Tongue (tissue), 2 donors: ENCODE results near the gene PCYOX1L. TPM values are rescaled to one million over a fixed set of nuclear protein-coding genes. Genes with fewer than 3 reads are reported as not detected.
"Not testable (repeated sequence)": the region's sequence is repeated elsewhere in the genome, so short reads cannot be mapped to it uniquely, and the experiment has no call there.

Experiments used
- DNase-seq: peaks from one replicate; pipeline ENCODE4 v3.0.0-alpha.2; 2015
- total RNA-seq: library from RNA; depleted of rRNA; stranded (reverse); fragments of >200 nt; gene quantifications from one replicate; pipeline ENCODE4 v1.2.3, GENCODE V29; 2014

PCYOX1L gene
- total RNA-seq, 1 donor from 2014 or later = 8.1 TPM

DNA sequence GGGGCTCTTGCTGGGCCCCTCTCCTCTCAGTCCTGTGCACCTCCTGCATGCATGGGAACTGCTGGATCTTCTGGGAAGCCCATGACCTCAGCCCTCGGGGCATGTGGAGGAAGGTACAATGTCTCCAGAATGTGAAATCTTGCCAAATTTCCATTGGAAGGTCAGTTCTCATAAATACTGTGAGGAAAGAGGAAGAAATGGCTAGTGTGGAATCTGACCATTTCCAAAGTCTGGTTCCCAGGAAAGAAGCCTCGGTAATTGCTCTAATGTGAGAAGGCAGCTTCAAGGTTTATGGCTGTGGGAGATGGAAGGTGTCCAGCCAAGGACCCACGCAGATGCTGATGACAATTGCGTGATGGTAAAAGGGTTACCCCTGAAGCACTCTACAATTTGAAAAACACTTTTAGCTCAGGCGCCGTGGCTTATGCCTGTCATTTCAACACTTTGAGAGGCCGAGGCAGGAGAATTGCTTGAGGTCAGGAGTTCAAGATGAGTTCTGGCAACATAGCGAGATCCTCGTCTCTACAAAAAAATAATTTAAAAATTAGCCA lies 29.3 kb downstream of the PCYOX1L start:
- DNase-seq = no peak

DNA sequence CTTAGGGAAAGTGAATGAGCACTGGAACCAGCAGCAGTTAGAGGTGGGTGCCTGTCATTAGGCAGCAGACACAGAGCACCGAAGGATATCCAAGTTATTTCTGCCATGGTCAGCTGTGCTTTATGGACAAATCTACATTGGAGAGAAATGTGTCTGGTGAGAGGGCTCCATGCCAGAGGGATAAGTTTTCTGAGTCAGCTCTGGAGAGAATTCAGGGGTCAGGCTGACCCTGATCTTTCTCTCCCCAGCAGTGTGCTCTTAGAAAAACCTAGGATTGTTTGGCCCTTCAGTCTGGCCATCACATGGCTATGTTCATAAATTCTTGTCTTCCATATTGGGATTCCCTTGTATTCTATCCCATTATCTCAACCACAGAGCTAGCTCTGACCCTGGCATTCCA lies 30.1 kb downstream of the PCYOX1L start:
- no peak for DNase-seq

DNA sequence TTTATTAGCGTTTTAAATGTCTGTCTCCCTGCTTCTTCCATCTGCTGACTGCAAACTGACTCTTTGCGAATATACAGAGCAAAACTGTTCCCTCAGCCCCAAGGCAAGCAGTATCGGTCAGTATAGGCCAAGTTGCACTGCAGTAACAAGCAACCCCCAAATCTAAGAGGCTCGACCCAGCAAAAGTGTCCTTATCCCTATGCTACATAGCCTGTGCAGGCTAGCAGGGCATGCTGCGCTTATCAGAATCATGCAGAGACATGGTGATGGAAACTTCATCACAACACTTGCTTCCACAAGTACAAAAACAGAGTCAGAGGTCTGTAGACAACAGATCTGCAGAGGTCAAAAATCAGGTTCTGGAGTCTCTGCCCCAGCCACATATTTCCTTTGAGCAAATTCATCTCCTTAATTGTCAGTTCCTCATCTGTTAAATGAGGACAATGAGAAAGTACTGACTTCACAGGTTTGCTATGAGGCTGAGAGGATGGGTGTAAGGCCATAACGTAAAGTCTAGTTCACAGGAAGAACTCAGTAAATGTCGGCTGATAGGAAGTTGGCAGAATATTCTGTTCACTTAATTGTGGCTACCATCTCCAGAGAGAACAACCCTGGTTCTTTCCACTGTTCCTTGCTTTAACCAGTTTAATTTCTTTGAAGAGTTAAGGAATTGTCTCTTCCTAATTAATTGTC lies 30.8 kb downstream of the PCYOX1L start:
- no peak for DNase-seq

DNA sequence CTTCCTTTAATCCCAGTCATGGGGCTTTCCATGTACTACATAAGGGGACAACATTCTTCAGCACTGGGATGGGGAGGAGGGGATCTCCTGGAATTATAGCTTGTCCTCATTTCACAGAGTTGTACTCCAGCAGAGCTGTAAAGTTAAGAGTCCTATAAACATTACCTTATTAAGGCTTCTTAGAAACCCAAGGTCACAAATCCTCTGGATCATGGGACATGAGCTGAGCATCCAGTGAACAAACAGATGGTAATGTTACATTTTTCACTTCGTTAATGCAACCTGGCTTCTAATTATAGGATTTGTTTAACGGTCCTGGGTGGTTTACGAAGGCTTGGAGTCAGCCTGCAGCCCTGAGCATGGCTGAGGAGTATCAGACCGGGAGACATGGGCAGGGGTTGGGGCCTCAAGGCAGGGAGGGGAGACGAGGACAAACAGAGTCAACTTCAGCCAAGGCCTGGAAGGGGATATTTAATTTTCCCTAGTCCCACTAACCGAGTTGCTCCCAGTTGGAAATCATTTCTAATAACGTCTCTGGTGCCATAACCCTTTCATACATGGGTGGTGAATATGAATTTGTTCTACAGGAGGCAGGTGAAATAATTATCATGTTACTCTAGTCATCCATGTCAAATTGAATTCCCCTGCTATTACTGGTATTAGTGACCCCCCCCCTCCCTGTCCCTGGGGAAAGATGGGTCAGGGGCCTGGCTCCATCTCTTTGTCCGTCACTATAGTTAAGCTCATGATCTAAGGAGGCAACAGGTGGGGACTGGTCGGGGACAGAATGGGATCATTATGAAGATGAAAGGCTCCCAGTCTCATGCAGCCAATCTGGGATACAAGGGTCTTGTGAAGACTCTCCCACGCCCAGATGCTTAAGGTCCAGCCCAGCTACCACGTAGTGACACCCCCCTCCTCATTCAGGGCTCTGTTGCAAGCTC lies 32.0 kb downstream of the PCYOX1L start:
- no peak for DNase-seq

DNA sequence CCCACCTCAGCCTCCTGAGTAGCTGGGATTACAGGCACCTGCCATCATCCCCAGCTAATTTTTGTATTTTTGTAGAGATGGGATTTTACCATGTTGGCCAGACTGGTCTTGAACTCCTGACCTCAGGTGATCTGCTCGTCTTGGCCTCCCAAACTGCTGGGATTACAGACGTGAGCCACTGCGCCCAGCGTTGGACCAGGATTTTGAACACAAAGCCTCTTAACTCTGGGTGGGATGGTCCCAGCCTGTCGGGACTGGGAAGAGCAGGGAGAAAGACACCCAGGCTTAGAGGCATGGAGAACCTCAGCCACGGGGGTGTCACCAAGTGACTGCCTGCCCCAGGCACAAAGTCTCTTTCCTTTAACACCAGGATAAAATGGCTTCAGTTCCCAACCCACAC lies 33.2 kb downstream of the PCYOX1L start:
- not testable (repeated sequence) for DNase-seq

DNA sequence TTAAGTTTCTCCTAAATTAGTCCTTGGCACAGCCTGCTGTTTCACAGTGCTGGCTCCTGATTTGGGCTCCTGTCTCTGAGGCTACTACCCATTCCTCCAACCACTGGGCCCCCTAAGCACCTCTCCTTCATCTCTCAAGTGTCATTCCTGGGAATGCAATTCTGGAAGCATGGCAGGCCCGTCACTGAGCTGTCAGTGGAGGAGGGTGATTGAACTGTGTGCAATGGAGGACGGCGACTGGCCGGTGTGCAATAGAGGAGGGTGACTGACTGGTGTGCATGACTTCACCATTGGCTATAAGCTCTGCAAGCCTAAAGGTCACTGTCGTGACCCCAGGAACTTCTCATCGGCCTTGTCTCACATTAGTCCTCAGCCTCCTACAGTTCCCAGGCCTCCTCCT lies 33.7 kb downstream of the PCYOX1L start:
- DNase-seq = no peak

DNA sequence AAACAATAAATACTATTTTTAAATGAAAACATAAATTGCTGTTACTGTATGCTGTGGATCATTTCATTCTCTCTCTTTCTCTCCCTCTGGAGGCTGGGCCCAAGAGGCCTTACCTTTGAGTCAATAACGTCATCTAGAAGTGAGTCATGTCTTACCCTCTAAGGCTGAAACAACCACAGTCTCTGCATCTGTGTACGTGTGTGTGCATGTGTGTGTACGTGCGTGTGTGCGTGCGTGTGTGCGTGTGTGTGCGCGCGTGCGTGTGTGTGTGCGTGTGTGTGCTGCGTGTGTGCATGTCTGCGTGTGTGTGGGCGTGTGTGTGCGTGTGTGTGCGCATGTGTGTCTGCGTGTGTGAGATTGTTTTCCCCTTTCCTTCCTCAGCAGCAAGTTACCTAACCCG lies 34.9 kb downstream of the PCYOX1L start:
- DNase-seq = no peak

DNA sequence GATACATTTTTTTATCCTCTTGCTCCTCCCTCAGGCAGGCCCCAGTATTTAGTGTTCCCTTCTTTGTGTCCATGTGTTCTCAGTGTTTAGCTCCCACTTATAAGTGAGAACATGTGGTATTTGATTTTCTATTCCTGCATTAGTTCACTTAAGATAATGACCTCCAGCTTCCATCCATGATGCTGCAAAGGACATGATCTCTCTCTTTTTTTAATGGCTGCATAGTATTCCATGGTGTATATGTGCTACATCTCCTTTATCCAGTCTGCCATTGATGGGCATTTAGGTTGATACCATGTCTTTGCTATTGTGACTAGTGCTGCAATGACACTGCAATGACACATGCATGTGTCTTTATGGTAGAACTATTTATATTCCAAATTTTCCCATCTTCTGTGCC lies 37.1 kb downstream of the PCYOX1L start:
- DNase-seq = not testable (repeated sequence)

DNA sequence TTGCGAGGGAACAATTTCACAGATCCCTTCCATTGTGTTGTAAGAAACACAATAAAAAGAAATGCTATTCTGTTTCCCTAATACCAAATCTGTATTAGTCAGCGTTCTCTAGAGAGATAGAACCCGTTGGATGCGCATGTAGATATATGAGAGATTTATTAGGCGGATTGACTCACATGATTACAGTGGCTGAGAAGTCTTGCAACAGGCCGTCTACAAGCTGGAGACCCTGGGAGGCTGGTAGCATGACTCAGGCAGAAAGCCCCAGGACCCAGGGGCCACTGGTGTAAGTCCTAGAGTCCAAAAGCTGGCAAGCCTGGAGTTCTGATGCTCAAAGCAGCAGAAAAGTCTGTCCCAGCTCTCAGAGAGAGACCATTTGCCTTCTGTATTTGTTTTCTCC lies 39.7 kb downstream of the PCYOX1L start:
- no peak for DNase-seq

DNA sequence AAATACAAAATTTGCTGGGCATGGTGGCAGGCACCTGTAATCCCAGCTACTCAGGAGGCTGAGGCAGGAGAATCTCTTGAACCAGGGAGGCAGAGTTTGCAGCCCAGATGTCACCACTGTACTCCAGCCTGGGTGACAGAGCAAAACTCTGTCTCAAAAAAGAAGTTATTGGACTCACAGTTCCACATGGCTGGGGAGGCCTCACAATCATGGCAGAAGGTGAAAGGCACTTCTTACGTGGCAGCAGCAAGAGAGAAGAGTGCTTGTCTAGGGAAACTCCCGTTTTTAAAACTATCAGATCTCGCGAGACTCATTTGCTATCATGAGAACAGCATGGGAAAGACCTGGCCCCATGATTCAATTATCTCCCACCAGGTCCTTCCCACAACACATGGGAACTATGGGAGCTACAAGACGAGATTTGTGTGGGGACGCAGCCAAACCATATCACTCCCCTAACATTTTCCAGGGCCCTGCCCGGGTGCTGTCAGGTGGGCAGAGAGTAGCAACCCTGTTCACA lies 41.0 kb downstream of the PCYOX1L start:
- DNase-seq = not testable (repeated sequence)

DNA sequence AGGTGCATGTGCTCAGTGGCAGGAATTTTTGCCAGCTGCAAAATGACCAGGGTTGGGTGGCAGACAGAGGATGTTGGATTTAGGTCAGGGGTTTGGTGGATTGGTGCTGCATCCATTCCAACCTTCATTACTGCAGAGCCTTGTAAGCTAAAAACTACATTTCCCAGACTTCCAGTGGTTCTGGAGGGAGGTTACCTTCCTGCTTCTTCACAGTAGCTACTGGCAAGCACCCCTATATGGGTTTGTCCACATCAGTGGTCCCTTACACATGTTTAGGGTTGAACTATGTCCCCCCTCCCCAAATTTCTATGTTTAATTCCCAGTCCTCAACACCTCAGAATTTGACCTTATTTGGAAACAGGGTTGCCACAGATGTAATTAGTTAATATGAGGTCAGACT lies 41.9 kb downstream of the PCYOX1L start:
- DNase-seq = no peak

DNA sequence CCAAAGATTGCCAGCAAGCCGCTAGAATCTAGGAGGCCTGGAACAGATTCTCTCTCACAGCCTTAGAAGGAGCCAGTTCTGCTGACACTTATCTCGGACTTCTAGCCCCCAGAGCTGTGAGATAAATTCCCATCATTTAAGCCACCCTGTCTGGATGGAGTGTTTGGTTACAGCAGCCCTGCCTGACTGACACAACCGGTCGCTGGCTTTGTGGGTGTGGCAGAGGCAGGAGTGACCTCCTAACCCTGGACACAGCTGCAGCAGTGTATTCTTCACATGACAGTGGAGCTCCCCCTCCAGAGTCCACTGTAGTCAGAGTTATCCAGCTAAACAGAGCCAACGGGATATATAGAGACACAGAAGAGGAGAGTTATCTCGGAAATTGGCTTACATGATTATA lies 42.5 kb downstream of the PCYOX1L start:
- peak; percentile 70 for DNase-seq

DNA sequence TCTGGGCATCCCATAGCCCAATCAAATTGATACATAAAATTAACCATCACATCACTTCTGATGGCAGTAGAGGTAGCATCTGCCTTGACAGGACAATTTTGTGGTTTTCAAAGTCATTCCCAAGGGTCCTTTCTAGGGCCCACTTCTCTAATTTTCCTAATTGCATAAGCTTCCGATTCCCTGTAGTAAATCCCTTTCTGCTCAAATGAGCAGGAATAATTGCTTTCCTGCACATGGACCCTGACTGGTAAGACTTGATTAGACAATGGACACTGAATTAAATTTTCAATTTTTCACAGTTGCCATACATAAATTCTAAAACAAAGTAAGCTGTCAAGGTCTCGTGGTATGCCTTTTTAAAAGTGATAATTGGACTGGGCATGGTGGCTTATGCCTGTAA lies 43.2 kb downstream of the PCYOX1L start:
- DNase-seq = no peak

DNA sequence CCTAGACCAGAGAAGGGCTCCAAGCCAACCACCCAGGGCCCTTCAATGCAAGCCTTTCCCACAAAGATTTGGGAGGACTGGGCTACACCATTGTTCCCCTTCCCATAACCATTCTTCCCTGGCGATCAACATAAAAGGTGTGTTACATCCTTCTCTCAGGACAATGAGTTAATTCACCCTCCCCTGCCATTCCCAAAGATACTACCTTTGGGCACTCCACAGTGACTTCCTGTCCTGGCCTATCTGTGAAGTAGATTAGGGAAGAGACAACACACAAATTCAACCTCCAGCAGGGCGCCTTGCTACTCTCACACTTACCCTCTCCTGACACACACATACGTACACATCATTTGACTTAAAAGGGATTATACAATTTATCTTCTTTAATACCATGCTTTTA lies 44.4 kb downstream of the PCYOX1L start:
- DNase-seq = no peak

DNA sequence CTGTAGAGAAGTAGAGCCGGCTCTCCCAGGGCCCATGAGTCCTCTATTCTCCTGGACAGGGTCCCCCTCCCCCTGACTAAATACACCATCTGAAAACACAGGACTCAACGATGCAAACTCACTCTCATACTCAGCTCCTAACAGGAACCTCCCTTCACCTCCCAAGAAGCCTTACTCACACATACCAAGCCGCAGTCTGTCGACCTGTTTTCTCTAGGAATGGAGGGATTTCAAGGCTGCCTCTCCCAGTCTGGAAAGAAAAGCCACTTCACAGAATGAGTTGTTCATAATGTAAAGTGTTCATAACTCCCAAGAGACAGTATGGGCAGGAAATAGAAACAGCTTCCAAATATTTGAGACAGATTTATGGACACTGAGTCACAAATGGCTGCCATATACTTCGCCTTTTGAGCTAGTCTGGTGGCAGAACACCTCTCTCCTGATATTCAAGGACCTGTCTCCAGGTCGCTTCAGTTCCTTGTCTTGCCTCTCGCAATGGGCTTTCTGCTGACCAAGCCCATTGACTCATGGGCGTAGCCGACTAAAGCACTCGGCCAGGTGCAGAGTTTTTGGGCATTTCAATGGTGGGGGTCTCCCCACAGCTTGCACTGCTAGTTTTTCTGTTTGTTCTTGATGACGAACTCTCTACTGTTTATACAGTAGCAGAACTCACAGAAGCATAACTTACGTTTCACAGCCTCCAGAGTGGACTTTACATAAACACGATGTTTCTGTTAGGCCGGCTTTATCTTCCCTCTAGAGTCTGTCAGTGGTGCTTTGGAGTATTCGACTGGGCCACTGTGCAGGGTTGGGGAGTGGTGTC lies 46.3 kb downstream of the PCYOX1L start:
- no peak for DNase-seq

DNA sequence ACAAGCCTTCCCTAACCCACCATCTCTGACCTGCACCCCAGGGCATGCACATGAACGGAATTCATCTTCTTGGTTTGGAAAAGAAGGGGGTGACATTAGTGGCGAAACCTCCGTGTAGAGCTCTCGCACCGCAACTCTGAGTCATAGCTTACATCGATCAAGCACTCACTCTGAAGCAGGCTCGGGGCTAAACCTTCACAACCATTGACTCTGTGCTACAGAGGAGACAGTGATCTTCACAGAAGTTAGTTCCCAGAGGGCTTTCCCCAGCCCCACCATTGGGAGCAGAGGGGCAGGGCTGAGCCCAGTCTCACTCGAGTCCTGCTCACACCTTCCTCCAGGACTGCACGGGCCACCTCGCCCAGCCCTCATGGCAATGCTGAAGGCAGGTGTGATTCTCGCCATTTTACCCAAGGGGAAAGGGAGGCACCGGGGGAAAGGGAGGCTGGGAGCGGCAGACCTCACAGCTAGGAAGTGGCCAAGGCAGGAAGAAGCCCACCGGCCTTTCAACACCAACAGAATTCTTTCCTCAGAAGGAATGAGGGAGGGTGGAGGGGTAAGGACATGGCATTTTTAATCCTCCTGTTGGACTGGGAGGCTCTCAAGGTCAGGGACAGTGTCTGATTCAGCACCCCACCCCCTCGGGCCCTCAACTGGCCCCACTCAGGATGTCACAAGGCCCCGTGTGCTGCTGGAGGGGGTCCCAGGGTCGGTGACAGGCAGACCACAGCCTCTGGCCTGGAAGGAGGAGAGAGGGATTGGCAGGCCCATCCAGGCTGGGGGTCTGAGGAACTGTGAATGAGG lies 47.1 kb downstream of the PCYOX1L start:
- DNase-seq = no peak

DNA sequence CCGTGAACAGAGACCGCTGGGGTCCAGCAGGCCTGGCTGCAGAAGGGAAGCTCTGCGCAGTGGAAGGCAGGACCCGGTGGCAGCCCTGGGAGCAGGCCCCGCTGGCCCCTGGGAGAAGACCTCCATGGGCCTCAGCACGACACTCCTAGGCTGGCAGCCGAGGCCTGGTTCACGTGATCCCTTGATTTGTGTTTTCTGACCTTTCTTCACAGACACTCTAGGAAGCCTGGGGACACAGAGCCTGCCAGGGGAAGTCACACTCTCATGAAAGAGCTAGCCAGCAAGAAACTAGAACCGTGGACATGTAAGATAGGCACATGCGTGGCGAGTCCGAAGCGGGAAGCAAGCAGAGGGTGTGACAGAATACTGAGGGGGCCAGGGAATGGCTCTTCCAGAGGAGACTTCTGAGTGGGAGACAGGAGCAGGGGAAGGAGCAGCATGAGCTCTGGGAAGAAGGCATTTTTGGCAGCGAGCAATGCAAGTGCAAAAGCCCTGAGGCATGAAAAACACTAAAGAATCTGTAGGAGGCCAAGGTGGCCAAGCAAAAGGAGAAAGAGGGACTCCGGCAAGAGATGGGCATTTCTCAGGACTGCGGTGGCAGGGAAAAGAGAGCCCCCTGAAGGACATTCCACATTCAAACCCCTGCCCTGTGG lies 47.8 kb downstream of the PCYOX1L start:
- DNase-seq = no peak

DNA sequence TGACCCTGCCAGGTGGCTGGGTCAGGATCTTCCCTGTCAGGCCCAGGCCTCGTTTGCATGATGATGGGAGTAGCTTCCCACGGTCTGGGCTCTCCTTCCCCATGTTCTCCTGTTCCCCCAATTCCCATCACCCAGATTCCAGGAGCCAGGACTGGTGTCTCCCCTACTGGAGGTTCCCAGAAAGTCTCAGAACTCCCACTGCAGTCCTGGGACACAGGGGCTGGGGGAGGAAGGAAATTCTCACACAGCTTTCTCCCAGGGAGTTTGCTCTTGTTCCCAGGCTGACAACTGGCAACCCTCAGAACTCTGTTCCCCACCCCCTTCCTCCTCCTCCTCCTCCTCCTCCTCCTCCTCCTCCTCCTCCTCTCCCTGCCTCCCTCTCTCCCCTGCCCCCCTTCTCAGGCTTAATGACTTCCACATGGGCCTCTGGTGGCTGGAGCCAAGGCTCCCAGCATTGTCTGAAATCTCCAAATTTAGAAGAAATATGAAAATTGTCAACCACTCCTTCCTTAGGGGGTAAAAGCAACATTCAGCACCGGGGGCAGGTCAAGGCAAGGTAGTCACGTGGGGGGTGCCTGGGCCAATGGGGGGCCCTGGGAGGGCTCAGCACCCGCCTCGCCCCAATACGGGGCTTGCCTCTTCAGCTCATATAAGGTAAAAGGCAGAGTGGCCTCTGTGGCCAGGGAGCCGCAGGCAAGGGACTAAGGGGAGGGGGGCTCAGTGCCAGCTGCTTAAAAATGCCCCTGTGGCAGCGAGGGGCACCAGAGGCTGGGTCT lies 48.5 kb downstream of the PCYOX1L start:
- peak; percentile 77 for DNase-seq

DNA sequence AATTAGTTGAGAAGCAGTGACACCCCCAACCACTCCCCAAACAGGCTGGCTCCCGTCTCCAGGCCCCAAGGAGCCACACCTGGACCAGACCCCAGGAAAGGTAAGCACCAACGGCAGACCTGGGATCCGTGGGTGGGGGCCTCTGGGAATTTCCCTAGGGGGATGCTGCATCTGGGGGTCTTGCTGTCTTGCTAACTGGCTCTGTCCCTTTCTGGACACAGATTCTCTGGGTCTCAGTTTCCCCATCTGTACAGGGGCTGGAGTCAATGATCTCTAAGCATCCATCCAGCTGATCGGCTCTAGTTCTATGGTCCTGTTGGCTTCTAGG lies 49.1 kb downstream of the PCYOX1L start:
- no peak for DNase-seq
